HL-60 (cell line): ENCODE data around the gene MSI2.

Experiments used
- DNase-seq, 2 experiments: peaks; one replicate each; pipeline ENCODE4 v3.0.0-alpha.2; 2010 to 2020; ENCODE audit warnings: low read depth in 1 of 2, low spot score in 1 of 2
- H3K27ac ChIP-seq: fragments of 250-450 bp; sonication (Bioruptor Pico); replicated peaks from 2 replicates; pipeline ENCODE4 v1.5.1; 2020; ENCODE audit warnings: mild to moderate bottlenecking, moderate library complexity
- H3K27me3 ChIP-seq: fragments of 250-450 bp; sonication (Bioruptor Pico); 2 replicates; pipeline ENCODE4 v1.5.1; 2021; ENCODE audit warnings: mild to moderate bottlenecking, moderate library complexity; ENCODE audit not compliant: insufficient read depth, poor library complexity, severe bottlenecking
- H3K4me3 ChIP-seq: replicated peaks from 2 replicates; pipeline ENCODE4 v1.5.1; 2011; ENCODE audit warnings: mild to moderate bottlenecking, control low read depth, low read length; ENCODE audit not compliant: insufficient read depth
- GABPA ChIP-seq: IDR thresholded peaks from 2 replicates; pipeline ENCODE4 v1.6.1; 2012; ENCODE audit warnings: low read depth
- POLR2AphosphoS5 ChIP-seq: IDR thresholded peaks from 2 replicates; pipeline ENCODE4 v1.6.1; 2012; ENCODE audit warnings: low read depth
- SPI1 ChIP-seq: IDR thresholded peaks from 2 replicates; pipeline ENCODE4 v1.6.1; 2012; ENCODE audit warnings: low read depth, mild to moderate bottlenecking, borderline replicate concordance
- TF ChIP-seq, protein P1 (sequence below): IDR thresholded peaks from one replicate; pipeline ENCODE4 v1.5.1; 2011; ENCODE audit warnings: low read length, control low read depth, inconsistent platforms; ENCODE audit not compliant: insufficient read depth
- TF ChIP-seq, protein P2 (sequence below): IDR thresholded peaks from 2 replicates; pipeline ENCODE4 v1.6.1; 2012; ENCODE audit warnings: low read depth; ENCODE audit not compliant: insufficient replicate concordance

MSI2 gene

DNA sequence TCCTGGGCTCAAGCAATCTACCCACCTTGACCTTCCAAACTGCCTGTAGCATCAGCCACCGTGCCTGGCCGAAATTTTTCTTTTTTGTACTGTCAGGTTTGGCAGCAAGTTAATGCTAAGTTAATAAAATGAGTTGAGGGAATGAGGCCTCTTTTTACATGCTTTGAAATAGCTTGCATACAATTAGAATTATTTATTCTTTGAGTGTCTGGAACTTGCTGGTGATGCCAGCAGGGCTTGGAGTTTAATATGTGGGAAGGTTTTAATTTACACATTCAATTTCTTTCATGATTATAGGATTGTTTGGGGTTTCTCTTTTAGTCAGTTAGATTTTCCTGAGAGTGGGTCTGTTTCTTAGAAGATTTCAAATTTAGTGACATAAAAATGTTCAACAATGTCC is 31.2 kb upstream of the MSI2 start:
- H3K27ac ChIP-seq: no peak overlapping the region
- no peaks in the 10 kb centered on the region for H3K27me3 ChIP-seq
- TF ChIP-seq, protein P1, sequence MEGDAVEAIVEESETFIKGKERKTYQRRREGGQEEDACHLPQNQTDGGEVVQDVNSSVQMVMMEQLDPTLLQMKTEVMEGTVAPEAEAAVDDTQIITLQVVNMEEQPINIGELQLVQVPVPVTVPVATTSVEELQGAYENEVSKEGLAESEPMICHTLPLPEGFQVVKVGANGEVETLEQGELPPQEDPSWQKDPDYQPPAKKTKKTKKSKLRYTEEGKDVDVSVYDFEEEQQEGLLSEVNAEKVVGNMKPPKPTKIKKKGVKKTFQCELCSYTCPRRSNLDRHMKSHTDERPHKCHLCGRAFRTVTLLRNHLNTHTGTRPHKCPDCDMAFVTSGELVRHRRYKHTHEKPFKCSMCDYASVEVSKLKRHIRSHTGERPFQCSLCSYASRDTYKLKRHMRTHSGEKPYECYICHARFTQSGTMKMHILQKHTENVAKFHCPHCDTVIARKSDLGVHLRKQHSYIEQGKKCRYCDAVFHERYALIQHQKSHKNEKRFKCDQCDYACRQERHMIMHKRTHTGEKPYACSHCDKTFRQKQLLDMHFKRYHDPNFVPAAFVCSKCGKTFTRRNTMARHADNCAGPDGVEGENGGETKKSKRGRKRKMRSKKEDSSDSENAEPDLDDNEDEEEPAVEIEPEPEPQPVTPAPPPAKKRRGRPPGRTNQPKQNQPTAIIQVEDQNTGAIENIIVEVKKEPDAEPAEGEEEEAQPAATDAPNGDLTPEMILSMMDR: no peak
- TF ChIP-seq POLR2AphosphoS5 (no peak), GABPA (no peak), SPI1 (no peak)
- TF ChIP-seq, protein P2, sequence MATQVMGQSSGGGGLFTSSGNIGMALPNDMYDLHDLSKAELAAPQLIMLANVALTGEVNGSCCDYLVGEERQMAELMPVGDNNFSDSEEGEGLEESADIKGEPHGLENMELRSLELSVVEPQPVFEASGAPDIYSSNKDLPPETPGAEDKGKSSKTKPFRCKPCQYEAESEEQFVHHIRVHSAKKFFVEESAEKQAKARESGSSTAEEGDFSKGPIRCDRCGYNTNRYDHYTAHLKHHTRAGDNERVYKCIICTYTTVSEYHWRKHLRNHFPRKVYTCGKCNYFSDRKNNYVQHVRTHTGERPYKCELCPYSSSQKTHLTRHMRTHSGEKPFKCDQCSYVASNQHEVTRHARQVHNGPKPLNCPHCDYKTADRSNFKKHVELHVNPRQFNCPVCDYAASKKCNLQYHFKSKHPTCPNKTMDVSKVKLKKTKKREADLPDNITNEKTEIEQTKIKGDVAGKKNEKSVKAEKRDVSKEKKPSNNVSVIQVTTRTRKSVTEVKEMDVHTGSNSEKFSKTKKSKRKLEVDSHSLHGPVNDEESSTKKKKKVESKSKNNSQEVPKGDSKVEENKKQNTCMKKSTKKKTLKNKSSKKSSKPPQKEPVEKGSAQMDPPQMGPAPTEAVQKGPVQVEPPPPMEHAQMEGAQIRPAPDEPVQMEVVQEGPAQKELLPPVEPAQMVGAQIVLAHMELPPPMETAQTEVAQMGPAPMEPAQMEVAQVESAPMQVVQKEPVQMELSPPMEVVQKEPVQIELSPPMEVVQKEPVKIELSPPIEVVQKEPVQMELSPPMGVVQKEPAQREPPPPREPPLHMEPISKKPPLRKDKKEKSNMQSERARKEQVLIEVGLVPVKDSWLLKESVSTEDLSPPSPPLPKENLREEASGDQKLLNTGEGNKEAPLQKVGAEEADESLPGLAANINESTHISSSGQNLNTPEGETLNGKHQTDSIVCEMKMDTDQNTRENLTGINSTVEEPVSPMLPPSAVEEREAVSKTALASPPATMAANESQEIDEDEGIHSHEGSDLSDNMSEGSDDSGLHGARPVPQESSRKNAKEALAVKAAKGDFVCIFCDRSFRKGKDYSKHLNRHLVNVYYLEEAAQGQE: no peak
- DNase-seq: no peak
- H3K4me3 ChIP-seq: no peak overlapping the region

DNA sequence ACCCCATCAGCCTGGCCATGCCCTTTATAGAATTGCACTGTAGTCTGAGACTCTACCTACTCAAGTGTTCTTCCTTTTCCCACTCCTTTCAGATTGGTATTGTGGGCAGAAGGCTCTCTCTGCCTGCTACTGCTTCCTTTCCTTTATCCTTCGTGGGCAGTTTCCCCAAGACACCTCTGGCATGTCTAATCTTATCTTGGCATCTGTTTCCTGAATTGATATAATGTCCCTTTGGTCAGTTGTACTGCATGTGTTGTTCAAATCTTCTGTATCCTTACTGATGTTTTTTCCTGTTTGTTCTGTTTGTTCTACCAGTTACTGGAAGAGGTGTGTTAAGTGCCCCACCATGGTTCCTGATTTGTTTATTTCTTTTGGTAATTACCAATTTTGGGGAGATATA is 29.5 kb upstream of the MSI2 start:
- Histone ChIP-seq H3K4me3 (no peak overlapping the region), H3K27me3 (no peaks in the 10 kb centered on the region), H3K27ac (no peak overlapping the region)
- no peak for TF ChIP-seq GABPA
- TF ChIP-seq SPI1: no peak
- no peak for TF ChIP-seq POLR2AphosphoS5
- TF ChIP-seq, protein P1: no peak
- TF ChIP-seq, protein P2: no peak
- DNase-seq: no peak

DNA sequence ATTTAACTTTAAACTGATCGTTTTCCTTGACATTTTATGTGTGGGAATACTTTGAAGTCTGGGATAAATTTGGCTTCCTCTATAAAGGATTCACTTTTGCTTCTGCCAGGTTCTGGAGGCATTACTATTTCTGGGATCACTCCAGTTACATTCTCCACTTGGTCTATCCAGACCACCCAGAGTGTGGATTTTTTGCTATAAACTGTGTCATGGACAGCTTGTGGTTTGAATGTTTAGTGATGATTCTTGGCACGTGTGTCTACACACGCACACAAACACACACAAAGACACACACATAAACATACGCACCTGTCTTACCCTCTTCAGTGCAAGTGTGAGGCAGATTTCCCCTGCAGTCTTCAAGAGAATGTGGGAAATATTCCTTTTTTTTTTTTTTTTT is 27.4 kb upstream of the MSI2 start:
- Histone ChIP-seq H3K27me3 (no peaks in the 10 kb centered on the region), H3K4me3 (no peak overlapping the region), H3K27ac (no peak overlapping the region)
- TF ChIP-seq GABPA (no peak), SPI1 (no peak), POLR2AphosphoS5 (no peak)
- TF ChIP-seq, protein P1: no peak
- TF ChIP-seq, protein P2: no peak
- DNase-seq: no peak
